H4 (cell line): ENCODE data around the gene CMTM3. TPM values are rescaled to one million over a fixed set of nuclear protein-coding genes. Genes with fewer than 3 reads are reported as not detected.
A peak's percentile ranks its signal among the peaks of the same experiment; 100 is the strongest.
"Not testable (repeated sequence)": the region's sequence is repeated elsewhere in the genome, so short reads cannot be mapped to it uniquely, and the experiment has no call there.

Experiments used
- DNase-seq: peaks from one replicate; pipeline ENCODE4 v3.0.0-alpha.2; 2015; ENCODE audit warnings: low spot score
- total RNA-seq: library from RNA; depleted of rRNA; stranded (reverse); fragments of >200 nt; shearing (Covaris generic); gene quantifications from 2 replicates; pipeline ENCODE4 v1.2.3, GENCODE V29; 2014

Gene CMTM3
- total RNA-seq, 1 experiment from 2014 or later: 29.8 TPM

- no peak for DNase-seq
Observed at GRCh38 chr16:66581246-66581952, 23.1 kb upstream of the CMTM3 start.

GRCh38 chr16:66585481-66586239 lies 18.8 kb upstream of the CMTM3 start:
- no peak for DNase-seq

GRCh38 chr16:66587881-66588600 lies 16.5 kb upstream of the CMTM3 start:
- DNase-seq: no peak

- peak; percentile 51 for DNase-seq
Observed at GRCh38 chr16:66588981-66589713, 15.4 kb upstream of the CMTM3 start.

GRCh38 chr16:66590322-66590721 lies 14.2 kb upstream of the CMTM3 start:
- DNase-seq: no peak

GRCh38 chr16:66591018-66591417 lies 13.5 kb upstream of the CMTM3 start:
- DNase-seq: no peak

GRCh38 chr16:66592241-66592640 lies 12.3 kb upstream of the CMTM3 start:
- DNase-seq: no peak

GRCh38 chr16:66592814-66593213 lies 11.7 kb upstream of the CMTM3 start:
- DNase-seq: no peak

GRCh38 chr16:66594739-66595138 lies 9.8 kb upstream of the CMTM3 start:
- no peak for DNase-seq

- not testable (repeated sequence) for DNase-seq
Observed at GRCh38 chr16:66596559-66596958, 7.9 kb upstream of the CMTM3 start.

- DNase-seq: no peak
Observed at GRCh38 chr16:66596986-66597848, 7.3 kb upstream of the CMTM3 start.

- no peak for DNase-seq
Observed at GRCh38 chr16:66598111-66598510, 6.4 kb upstream of the CMTM3 start.

- DNase-seq: no peak
Observed at GRCh38 chr16:66599726-66600125, 4.8 kb upstream of the CMTM3 start.

- no peak for DNase-seq
Observed at GRCh38 chr16:66600477-66600876, 4.0 kb upstream of the CMTM3 start.

- no peak for DNase-seq
Observed at GRCh38 chr16:66601471-66601870, 3.0 kb upstream of the CMTM3 start.

GRCh38 chr16:66603537-66604375 lies 748 bp upstream of the CMTM3 start:
- peak; percentile 70 for DNase-seq

- no peak for DNase-seq
Observed at GRCh38 chr16:66605177-66605978, 874 bp downstream of the CMTM3 start.

- DNase-seq: no peak
Observed at GRCh38 chr16:66605979-66606751, 1.7 kb downstream of the CMTM3 start.
